ENCODE data around the gene LHFPL3.

DNA sequence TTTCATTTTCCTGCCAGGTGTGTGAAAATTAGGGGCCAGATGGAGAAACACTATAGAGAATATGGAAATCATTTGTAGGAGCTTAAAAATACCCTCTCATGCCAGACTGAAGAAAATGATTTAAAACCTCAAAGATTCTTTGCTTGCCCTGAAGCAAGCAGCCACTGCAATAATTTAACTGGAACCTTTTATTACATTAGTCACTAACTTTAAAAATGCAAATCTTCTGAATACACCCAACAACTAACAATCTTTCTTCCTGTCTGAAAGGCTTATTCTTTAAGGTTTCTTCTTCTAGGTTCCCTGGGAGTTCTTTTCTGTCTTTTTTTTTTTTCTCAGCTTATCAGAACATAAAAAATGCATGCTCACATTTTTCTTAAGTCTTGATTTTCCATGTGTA, 447.1 kb downstream of the LHFPL3 start:
- no peak for TF ChIP-seq POLR2A (IDR thresholded peaks at IDR 0.05)
- TF ChIP-seq, protein P1, sequence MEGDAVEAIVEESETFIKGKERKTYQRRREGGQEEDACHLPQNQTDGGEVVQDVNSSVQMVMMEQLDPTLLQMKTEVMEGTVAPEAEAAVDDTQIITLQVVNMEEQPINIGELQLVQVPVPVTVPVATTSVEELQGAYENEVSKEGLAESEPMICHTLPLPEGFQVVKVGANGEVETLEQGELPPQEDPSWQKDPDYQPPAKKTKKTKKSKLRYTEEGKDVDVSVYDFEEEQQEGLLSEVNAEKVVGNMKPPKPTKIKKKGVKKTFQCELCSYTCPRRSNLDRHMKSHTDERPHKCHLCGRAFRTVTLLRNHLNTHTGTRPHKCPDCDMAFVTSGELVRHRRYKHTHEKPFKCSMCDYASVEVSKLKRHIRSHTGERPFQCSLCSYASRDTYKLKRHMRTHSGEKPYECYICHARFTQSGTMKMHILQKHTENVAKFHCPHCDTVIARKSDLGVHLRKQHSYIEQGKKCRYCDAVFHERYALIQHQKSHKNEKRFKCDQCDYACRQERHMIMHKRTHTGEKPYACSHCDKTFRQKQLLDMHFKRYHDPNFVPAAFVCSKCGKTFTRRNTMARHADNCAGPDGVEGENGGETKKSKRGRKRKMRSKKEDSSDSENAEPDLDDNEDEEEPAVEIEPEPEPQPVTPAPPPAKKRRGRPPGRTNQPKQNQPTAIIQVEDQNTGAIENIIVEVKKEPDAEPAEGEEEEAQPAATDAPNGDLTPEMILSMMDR (IDR thresholded peaks at IDR 0.05) = no peak

All from adrenal gland (tissue), 5 donors.